Endodermal cell (in vitro differentiated cells): ENCODE data around the gene TARM1. TPM values are rescaled to one million over a fixed set of nuclear protein-coding genes. Genes with fewer than 3 reads are reported as not detected.
"Not testable (repeated sequence)": the region's sequence is repeated elsewhere in the genome, so short reads cannot be mapped to it uniquely, and the experiment has no call there.

Experiments used
- DNase-seq: peaks from one replicate; pipeline ENCODE4 v3.0.0-alpha.2; 2017
- H3K27ac ChIP-seq: 2 replicates; pipeline ENCODE4 v1.5.1; 2013; ENCODE audit warnings: mild to moderate bottlenecking, low read depth, low read length, moderate library complexity
- H3K27me3 ChIP-seq: 2 replicates; pipeline ENCODE4 v1.6.1; 2013; ENCODE audit warnings: mild to moderate bottlenecking, low read length, moderate library complexity; ENCODE audit not compliant: insufficient read depth, control insufficient read depth, poor library complexity, severe bottlenecking
- H3K36me3 ChIP-seq: 2 replicates; pipeline ENCODE4 v1.7.0; 2013; ENCODE audit warnings: mild to moderate bottlenecking, low read length, moderate library complexity; ENCODE audit not compliant: control insufficient read depth, insufficient read depth
- H3K4me1 ChIP-seq: one replicate; pipeline ENCODE4 v1.7.0; 2013; ENCODE audit warnings: low read length; ENCODE audit not compliant: control insufficient read depth, insufficient read depth
- H3K4me3 ChIP-seq: 2 replicates; pipeline ENCODE4 v1.5.1; 2013; ENCODE audit warnings: mild to moderate bottlenecking, low read length, moderate library complexity
- H3K9ac ChIP-seq: 2 replicates; pipeline ENCODE4 v1.6.1; 2013; ENCODE audit warnings: mild to moderate bottlenecking, low read length, moderate library complexity; ENCODE audit not compliant: poor library complexity, severe bottlenecking; ENCODE audit errors: extremely low read depth
- H3K9me3 ChIP-seq: 2 replicates; pipeline ENCODE4 v1.6.1; 2013; ENCODE audit warnings: mild to moderate bottlenecking, low read length, moderate library complexity; ENCODE audit not compliant: control insufficient read depth
- H3K27ac Mint-ChIP-seq: 2 replicates; pipeline ENCODE4 v1.8.0; 2020; ENCODE audit warnings: mixed read lengths
- H3K27me3 Mint-ChIP-seq: 2 replicates; pipeline ENCODE4 v1.8.0; 2021; ENCODE audit warnings: mild to moderate bottlenecking, mixed read lengths; ENCODE audit not compliant: insufficient read depth
- H3K36me3 Mint-ChIP-seq: 2 replicates; pipeline ENCODE4 v1.8.0; 2020; ENCODE audit warnings: low read depth, mixed read lengths
- H3K4me1 Mint-ChIP-seq: 2 replicates; pipeline ENCODE4 v1.8.0; 2020; ENCODE audit warnings: mixed read lengths
- H3K4me3 Mint-ChIP-seq: 2 replicates; pipeline ENCODE4 v1.8.0; 2020; ENCODE audit warnings: mild to moderate bottlenecking, moderate library complexity, mixed read lengths
- H3K9me3 Mint-ChIP-seq: 2 replicates; pipeline ENCODE4 v1.8.0; 2020; ENCODE audit warnings: mild to moderate bottlenecking, mixed read lengths
- WGBS, 2 experiments: methylation state at CpG; one replicate each; pipeline versions ENCODE4 v1.1.5 to v1.1.7; 2013; ENCODE audit warnings: missing lambda C conversion rate in 2 of 2, mixed read lengths in 1 of 2; ENCODE audit not compliant: insufficient coverage in 1 of 2, insufficient read length in 1 of 2; 5-methylcytosine and 5-hydroxymethylcytosine counted together
- total RNA-seq, 2 donors: library from RNA; stranded (reverse); fragmentation: NEBNext Ultra II Directional in 1 of 2; extraction: Animal tissue kit (Norgen Biotek cat#: 25700) in 1 of 2; gene quantifications; 2 replicates in 1 of 2; 3 replicates in 1 of 2; pipeline ENCODE4 v1.2.1, GENCODE V29; 2021
- TF ChIP-seq, protein P1 (sequence below): fragments of 200-600 bp; sonication (generic); conservative IDR thresholded peaks from 2 replicates; pipeline ENCODE4 v1.5.0; 2021; ENCODE audit warnings: antibody characterized with exemption, mild to moderate bottlenecking

TARM1 gene
- total RNA-seq, 2 donors from 2014 or later: not detected

GRCh38 chr19:54096617-54097106 is 15.5 kb upstream of the TARM1 start:
- H3K36me3 ChIP-seq: no peaks in the 10 kb centered on the region
- no peaks in the 10 kb centered on the region for H3K9me3 ChIP-seq
- H3K4me3 ChIP-seq: peak overlapping the region; percentile 62
- Mint-ChIP-seq H3K9me3 (peaks cover 17% of the 10 kb centered on the region), H3K4me3 (peak overlapping the region; percentile 45), H3K4me1 (no peaks in the 10 kb centered on the region), H3K27ac (no peak overlapping the region), H3K27me3 (peaks cover 42% of the 10 kb centered on the region), H3K36me3 (no peaks in the 10 kb centered on the region)
- peaks cover 31% of the 10 kb centered on the region for H3K27me3 ChIP-seq
- no peak overlapping the region for H3K9ac ChIP-seq
- 15 to 29% methylated on average over 10 to 14 of the region's 14 CpGs for WGBS, 2 experiments
- DNase-seq: peak; percentile 77
- no peak overlapping the region for H3K27ac ChIP-seq
- TF ChIP-seq, protein P1, sequence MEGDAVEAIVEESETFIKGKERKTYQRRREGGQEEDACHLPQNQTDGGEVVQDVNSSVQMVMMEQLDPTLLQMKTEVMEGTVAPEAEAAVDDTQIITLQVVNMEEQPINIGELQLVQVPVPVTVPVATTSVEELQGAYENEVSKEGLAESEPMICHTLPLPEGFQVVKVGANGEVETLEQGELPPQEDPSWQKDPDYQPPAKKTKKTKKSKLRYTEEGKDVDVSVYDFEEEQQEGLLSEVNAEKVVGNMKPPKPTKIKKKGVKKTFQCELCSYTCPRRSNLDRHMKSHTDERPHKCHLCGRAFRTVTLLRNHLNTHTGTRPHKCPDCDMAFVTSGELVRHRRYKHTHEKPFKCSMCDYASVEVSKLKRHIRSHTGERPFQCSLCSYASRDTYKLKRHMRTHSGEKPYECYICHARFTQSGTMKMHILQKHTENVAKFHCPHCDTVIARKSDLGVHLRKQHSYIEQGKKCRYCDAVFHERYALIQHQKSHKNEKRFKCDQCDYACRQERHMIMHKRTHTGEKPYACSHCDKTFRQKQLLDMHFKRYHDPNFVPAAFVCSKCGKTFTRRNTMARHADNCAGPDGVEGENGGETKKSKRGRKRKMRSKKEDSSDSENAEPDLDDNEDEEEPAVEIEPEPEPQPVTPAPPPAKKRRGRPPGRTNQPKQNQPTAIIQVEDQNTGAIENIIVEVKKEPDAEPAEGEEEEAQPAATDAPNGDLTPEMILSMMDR: no peak
- H3K4me1 ChIP-seq: no peaks in the 10 kb centered on the region

- H3K4me1 Mint-ChIP-seq, H3K9ac ChIP-seq, H3K9me3 ChIP-seq, H3K27ac Mint-ChIP-seq, H3K27ac ChIP-seq, H3K4me1 ChIP-seq, H3K36me3 ChIP-seq, H3K36me3 Mint-ChIP-seq: not testable (repeated sequence)
- peak overlapping the region; percentile 45 for H3K4me3 Mint-ChIP-seq
- H3K27me3 Mint-ChIP-seq: peaks cover 46% of the 10 kb centered on the region
- DNase-seq: peak; percentile 87
- peaks cover 31% of the 10 kb centered on the region for H3K27me3 ChIP-seq
- peaks cover 17% of the 10 kb centered on the region for H3K9me3 Mint-ChIP-seq
- 3 to 4% methylated on average over 19 to 46 of the region's 46 CpGs for WGBS, 2 experiments
- peak overlapping the region; percentile 62 for H3K4me3 ChIP-seq
- TF ChIP-seq, protein P1: peak; percentile 30
Observed at GRCh38 chr19:54095859-54096616, 14.9 kb upstream of the TARM1 start.

DNA sequence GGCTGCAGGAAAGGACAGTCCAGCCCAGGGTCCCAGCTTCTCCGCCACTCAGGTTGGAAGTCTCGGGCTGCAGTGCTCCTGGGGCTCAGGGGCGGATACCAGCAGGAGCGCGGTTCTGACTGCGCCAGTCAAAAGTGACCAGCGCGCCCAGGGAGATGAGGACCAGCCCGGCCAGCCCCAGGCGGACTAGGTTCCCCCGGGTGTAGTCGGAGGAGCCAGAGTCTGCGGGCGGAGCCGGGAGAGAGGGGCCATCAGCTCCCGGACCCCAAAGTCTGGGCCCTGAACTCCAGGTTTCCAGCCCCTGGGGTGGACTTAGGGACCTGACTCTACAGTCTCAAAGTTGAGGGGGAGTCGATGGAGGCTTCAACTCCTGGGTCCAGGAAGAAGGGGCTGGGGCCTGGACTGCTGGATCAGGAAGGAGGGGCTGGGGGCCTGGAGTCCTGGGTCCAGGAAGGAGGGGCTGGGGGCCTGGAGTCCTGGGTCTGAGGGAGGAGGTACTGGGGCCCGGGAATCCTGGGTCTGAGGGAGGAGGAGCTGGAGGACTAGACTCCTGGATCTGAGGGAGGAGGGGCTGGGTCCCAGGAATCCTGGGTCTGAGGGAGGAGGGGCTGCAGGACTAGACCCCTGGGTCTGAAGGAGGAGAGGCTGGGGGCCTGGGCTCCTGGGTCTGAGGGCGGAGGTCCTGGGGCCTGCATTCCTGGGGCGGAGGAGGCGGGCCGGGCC is 14.1 kb upstream of the TARM1 start:
- H3K27ac Mint-ChIP-seq: no peak overlapping the region
- H3K9me3 Mint-ChIP-seq: peaks cover 17% of the 10 kb centered on the region
- H3K27me3 ChIP-seq: peaks cover 31% of the 10 kb centered on the region
- no peaks in the 10 kb centered on the region for H3K9me3 ChIP-seq
- H3K9ac ChIP-seq: no peak overlapping the region
- H3K36me3 Mint-ChIP-seq: no peaks in the 10 kb centered on the region
- WGBS, 2 experiments: 81 to 84% methylated on average over 16 to 22 of the region's 22 CpGs
- no peak overlapping the region for H3K27ac ChIP-seq
- H3K4me1 ChIP-seq: no peaks in the 10 kb centered on the region
- DNase-seq: no peak
- H3K4me3 ChIP-seq: peak overlapping the region; percentile 62
- H3K36me3 ChIP-seq: no peaks in the 10 kb centered on the region
- no peaks in the 10 kb centered on the region for H3K4me1 Mint-ChIP-seq
- peaks cover 46% of the 10 kb centered on the region for H3K27me3 Mint-ChIP-seq
- peak overlapping the region; percentile 45 for H3K4me3 Mint-ChIP-seq
- TF ChIP-seq, protein P1: no peak
